HG03095 (cell line): ENCODE measurements around the gene CNTN5.

Source experiments
- ATAC-seq: cut with Tn5 transposase; IDR thresholded peaks from one replicate; pipeline ENCODE4 v1.9.1; 2021; ENCODE audit warnings: moderate library complexity; ENCODE audit not compliant: unreplicated experiment

CNTN5 gene

GRCh38 chr11:99884750-99885149, 864.0 kb downstream of the CNTN5 start:
- ATAC-seq, result no peak

- no peak for ATAC-seq
Measured at GRCh38 chr11:99887481-99887880, 866.7 kb downstream of the CNTN5 start.

GRCh38 chr11:99893811-99894210, 873.1 kb downstream of the CNTN5 start:
- no peak for ATAC-seq

- ATAC-seq, result no peak
Measured at GRCh38 chr11:99901175-99901574, 880.4 kb downstream of the CNTN5 start.

- no peak for ATAC-seq
Measured at GRCh38 chr11:99911116-99911515, 890.4 kb downstream of the CNTN5 start.

GRCh38 chr11:99916078-99916477, 895.3 kb downstream of the CNTN5 start:
- no peak for ATAC-seq

- no peak for ATAC-seq
Measured at GRCh38 chr11:99918761-99919160, 898.0 kb downstream of the CNTN5 start.

- ATAC-seq, result no peak
Measured at GRCh38 chr11:99920956-99921355, 900.2 kb downstream of the CNTN5 start.

- no peak for ATAC-seq
Measured at GRCh38 chr11:99925968-99926367, 905.2 kb downstream of the CNTN5 start.

- no peak for ATAC-seq
Measured at GRCh38 chr11:99932684-99933083, 911.9 kb downstream of the CNTN5 start.

GRCh38 chr11:99934008-99934407, 913.3 kb downstream of the CNTN5 start:
- ATAC-seq, result no peak

GRCh38 chr11:99937330-99937729, 916.6 kb downstream of the CNTN5 start:
- no peak for ATAC-seq

GRCh38 chr11:99952816-99953215, 932.1 kb downstream of the CNTN5 start:
- no peak for ATAC-seq

GRCh38 chr11:99960536-99960935, 939.8 kb downstream of the CNTN5 start:
- no peak for ATAC-seq

GRCh38 chr11:99968336-99968735, 947.6 kb downstream of the CNTN5 start:
- ATAC-seq, result no peak

- no peak for ATAC-seq
Measured at GRCh38 chr11:99973993-99974392, 953.2 kb downstream of the CNTN5 start.

- ATAC-seq, result no peak
Measured at GRCh38 chr11:99979042-99979441, 958.3 kb downstream of the CNTN5 start.

- no peak for ATAC-seq
Measured at GRCh38 chr11:99987821-99988470, 967.2 kb downstream of the CNTN5 start.

- no peak for ATAC-seq
Measured at GRCh38 chr11:99988471-99988837, 967.7 kb downstream of the CNTN5 start.

- ATAC-seq, result no peak
Measured at GRCh38 chr11:100003985-100004384, 983.2 kb downstream of the CNTN5 start.

- ATAC-seq, result no peak
Measured at GRCh38 chr11:100004541-100004940, 983.8 kb downstream of the CNTN5 start.

- no peak for ATAC-seq
Measured at GRCh38 chr11:100008417-100008816, 987.7 kb downstream of the CNTN5 start.

- ATAC-seq, result no peak
Measured at GRCh38 chr11:100009728-100010127, 989.0 kb downstream of the CNTN5 start.
